Upper lobe of left lung (tissue), 4 donors: Measurements from ENCODE around the gene ENOPH1.

Experiments
- CTCF ChIP-seq, 6 experiments: fragments of 450-650 bp in 4 of 6; fragments of 200-600 bp in 2 of 6; sonication (generic) in 2 of 6; IDR thresholded peaks; one replicate each; pipeline ENCODE4 v1.5.1; 2016 to 2019; ENCODE audit warnings: antibody characterized with exemption in 6 of 6
- EP300 ChIP-seq, 4 donors: sonication (generic); formaldehyde crosslinking; IDR thresholded peaks; one replicate each; pipeline ENCODE4 v1.5.1; 2017; ENCODE audit warnings: antibody characterized with exemption in 4 of 4, control low read depth in 2 of 4
- POLR2A ChIP-seq, 4 donors: fragments of 450-650 bp; IDR thresholded peaks; one replicate each; pipeline ENCODE4 v1.5.1; 2016 to 2017; ENCODE audit warnings: antibody characterized with exemption in 4 of 4, mild to moderate bottlenecking in 2 of 4
- POLR2AphosphoS5 ChIP-seq, 2 donors: sonication (generic); formaldehyde crosslinking; IDR thresholded peaks; one replicate each; pipeline ENCODE4 v1.5.1; 2017; ENCODE audit warnings: antibody characterized with exemption in 2 of 2

- TF ChIP-seq POLR2AphosphoS5 (IDR thresholded peaks at IDR 0.05) (no peak), POLR2A (IDR thresholded peaks at IDR 0.05) (no peak), CTCF (IDR thresholded peaks at IDR 0.05) (no peak), EP300 (IDR thresholded peaks at IDR 0.05) (no peak)
Measured at GRCh38 chr4:82499738-82500434, 69.5 kb downstream of the ENOPH1 start.
